CD4-positive, alpha-beta T cell treated with Interleukin-1 beta for 1 hour (primary cell): Measurements from ENCODE around the gene HM13.
"Not testable (repeated sequence)": the region's sequence is repeated elsewhere in the genome, so short reads cannot be mapped to it uniquely, and the experiment has no call there.

Source experiments
- DNase-seq, 2 donors: peaks; one replicate each; pipeline ENCODE4 v3.0.0-alpha.2; 2020 to 2022

Gene HM13

GRCh38 chr20:31514154-31515071 is at the start of gene HM13:
HM13 (plus strand) TSS chr20:31514442; CDS start chr20:31514552, 110 bp downstream.
- peak; percentile 88 to 89 for DNase-seq

GRCh38 chr20:31470946-31471345 is 43.3 kb upstream of the HM13 start:
- DNase-seq, result not testable (repeated sequence)

- DNase-seq, result no peak
These were observed 41.6 kb upstream of the HM13 start for GRCh38 chr20:31472395-31473330.

DNA sequence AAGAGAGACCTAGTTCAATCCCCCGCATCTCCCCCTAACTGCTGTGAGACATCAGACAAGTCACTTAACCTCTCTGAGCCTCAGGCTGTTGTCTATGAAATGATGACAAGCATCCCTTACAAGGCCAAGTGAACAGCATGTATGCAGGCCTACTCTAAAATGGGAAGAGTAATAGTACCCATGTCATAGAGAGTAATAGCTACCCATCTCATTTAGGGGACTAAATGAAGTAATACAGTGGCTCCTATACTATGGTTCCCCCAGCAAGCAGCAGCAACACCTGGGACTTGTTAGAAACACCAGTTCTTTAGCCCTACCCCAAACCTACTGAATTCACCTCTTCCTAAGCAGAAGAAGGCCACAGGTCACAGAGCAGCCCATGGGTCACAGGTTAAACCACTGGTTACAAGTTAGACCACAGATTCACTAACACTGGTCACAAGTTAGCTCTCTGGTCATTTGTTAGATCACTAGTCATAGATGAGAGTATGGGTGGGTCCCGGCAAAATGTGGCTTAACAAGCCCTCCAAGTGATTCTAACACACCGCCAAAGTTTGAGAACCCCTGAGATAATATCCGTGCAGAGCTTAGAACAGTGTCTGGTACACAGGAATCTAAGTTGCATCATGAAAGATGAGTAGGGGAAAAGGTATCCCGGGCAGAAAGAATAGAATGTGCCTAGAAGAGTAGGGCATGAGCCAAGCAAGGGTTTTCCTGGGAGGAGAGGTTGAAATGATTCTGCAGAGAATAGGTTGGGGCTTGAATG is 40.7 kb upstream of the HM13 start:
- no peak for DNase-seq

DNA sequence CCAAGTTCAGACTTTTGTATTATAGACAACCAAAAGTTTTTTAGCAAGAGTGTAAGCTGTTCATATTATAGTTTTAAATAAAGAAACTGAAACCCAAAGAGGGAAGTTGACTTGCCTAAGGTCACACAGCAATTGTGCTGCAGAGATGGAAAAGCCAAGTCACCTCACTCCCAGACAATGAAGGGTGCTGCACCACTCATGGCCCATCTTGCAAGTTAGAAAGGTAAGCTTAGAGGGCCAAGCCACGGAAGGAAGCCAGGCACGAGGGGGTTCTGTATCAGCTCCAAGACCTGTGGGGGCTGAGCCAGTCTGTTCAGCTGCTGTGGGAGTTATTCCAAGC is 40.2 kb upstream of the HM13 start:
- DNase-seq, result no peak

GRCh38 chr20:31474758-31475427 is 39.3 kb upstream of the HM13 start, which contains the start of the genes DEFB124 and REM1:
DEFB124 (minus strand) TSS chr20:31475127; CDS start chr20:31473013, 2,114 bp downstream.
REM1 (plus strand) TSS chr20:31475288; CDS start chr20:31476446, 1,158 bp downstream.
- DNase-seq, result no peak

- DNase-seq, result no peak
These were observed 38.6 kb upstream of the HM13 start for GRCh38 chr20:31475472-31476293.

- DNase-seq, result no peak
These were observed 38.0 kb upstream of the HM13 start for GRCh38 chr20:31476294-31476585.

DNA sequence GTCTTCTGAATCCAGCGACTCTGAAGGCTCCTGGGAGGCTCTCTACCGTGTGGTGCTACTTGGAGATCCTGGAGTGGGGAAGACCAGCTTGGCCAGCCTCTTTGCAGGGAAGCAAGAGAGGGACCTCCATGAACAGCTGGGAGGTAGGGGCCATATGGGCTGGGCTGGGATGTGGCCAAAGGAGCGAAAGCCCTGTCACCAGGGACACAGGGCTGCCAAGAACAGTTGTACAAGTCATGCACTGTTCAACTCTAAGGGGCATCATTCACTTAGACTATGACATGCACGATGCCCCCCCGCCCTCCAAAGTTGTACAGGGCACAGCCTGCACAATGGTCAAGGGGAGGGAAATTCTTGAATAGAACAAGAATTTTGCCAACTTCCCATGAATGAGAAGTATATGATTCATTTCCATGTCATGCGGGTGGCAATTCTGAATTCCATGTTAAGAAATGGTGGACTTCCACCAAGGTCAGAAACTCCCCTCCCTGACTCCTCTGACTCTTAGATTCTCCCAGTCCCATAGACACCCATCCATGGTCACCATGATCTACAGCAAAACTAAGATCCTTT is 37.5 kb upstream of the HM13 start:
- no peak for DNase-seq

- DNase-seq, result peak; percentile 11 to 18
These were observed 30.2 kb upstream of the HM13 start for GRCh38 chr20:31484001-31484400.

GRCh38 chr20:31485450-31486339 is 28.5 kb upstream of the HM13 start:
- no peak for DNase-seq

DNA sequence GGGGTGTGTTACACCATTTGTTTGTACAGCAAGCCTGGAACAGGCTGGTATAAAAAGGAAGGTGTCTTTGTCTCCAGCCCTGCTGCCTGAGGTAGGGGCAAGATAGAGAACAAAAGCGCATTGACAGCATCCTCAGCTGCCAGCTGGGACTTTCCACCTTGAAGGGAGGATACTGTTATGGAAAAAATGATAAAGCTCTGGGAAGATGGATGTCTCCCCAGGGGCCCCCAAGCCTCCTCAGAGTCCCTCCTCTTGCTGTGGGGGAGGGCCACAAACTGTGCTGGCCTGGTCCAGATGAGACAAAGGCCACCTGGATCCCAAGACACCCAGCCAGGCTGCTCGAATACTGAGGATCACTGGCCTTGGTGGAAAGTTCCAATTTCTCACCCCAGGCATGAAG is 26.1 kb upstream of the HM13 start:
- no peak for DNase-seq

DNA sequence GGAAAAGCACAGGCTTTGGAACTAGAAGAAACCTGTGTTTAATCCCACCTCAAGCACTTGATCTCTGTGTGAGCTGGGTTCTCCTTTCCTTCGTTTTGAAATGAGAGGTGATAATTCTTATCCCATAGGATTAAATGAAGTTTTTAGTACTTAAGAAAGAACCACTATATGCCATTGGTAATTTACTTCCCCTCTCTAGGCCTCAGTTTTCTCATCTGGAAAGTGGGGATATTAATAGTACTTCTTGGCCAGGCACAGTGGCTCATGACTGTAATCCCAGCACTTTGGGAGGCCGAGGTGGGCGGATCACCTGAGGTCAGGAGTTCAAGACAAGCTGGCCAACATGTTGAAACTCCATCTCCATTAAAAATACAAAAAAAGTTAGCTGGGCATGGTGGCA is 25.1 kb upstream of the HM13 start:
- no peak for DNase-seq

- no peak for DNase-seq
These were observed 23.5 kb upstream of the HM13 start for GRCh38 chr20:31490752-31491151.

- no peak for DNase-seq
These were observed 20.1 kb upstream of the HM13 start for GRCh38 chr20:31494131-31494530.

- no peak for DNase-seq
These were observed 17.4 kb upstream of the HM13 start for GRCh38 chr20:31496761-31497295.

GRCh38 chr20:31497838-31498540 is 16.3 kb upstream of the HM13 start:
- no peak for DNase-seq

DNA sequence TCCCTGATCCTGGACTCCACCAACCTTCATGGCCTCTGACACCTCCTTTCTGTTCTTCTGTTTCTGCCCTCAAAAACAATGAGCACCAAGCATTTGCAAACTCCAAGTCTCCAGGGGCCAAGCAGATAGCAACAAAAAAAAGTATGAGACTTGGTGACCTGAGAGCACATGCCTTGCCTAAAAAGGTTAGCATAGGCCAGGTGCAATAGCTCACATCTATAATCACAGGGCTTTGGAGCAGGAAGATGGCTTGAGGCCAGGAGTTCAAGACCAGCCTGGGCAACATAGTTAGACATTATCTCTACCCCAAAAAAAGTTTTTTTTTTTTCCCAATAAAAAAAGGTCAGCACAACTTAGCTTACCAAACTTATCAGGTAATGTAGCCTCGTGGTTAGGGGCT is 13.7 kb upstream of the HM13 start:
- no peak for DNase-seq
